CD4-positive, alpha-beta T cell (primary cell): ENCODE data around the gene APIP. TPM values are rescaled to one million over a fixed set of nuclear protein-coding genes. Genes with fewer than 3 reads are reported as not detected.

Experiments
- ATAC-seq: fragments of 200-7000 bp; cut with Tn5 transposase; one replicate; pipeline ENCODE4 v1.10.0; 2022; ENCODE audit warnings: mild to moderate bottlenecking; ENCODE audit not compliant: poor library complexity
- CTCF ChIA-PET: fragments of 350-600 bp; sonication (Branson Sonifier 250); formaldehyde crosslinking; loops from one replicate; lab custom pipeline; 2021; ENCODE audit warnings: antibody characterized with exemption, inconsistent platforms; lab: Charles Lee
- POLR2A ChIA-PET: fragments of 350-600 bp; sonication (Branson Sonifier 250); formaldehyde crosslinking; loops from one replicate; lab custom pipeline; 2021; ENCODE audit warnings: antibody characterized with exemption, inconsistent platforms; lab: Charles Lee
- DNase-seq, 14 experiments: peaks; one replicate each; pipeline ENCODE4 v3.0.0-alpha.2; 2013 to 2020; ENCODE audit warnings: mixed read lengths in 2 of 14
- H3K27ac ChIP-seq, 2 donors: one replicate each; pipeline versions ENCODE4 v1.5.1 to v1.7.0; 2013; ENCODE audit warnings: low read length in 2 of 2, low read depth in 1 of 2, mild to moderate bottlenecking in 1 of 2
- H3K27me3 ChIP-seq, 2 experiments: 1 replicate in 1 of 2; 2 replicates in 1 of 2; pipeline versions ENCODE4 v1.6.1 to v1.7.0; 2013; ENCODE audit warnings: low read length in 2 of 2, control low read depth in 1 of 2, mild to moderate bottlenecking in 1 of 2, moderate library complexity in 1 of 2; ENCODE audit not compliant: insufficient read depth in 2 of 2, control insufficient read depth in 1 of 2
- H3K36me3 ChIP-seq: one replicate; pipeline ENCODE4 v1.6.1; 2013; ENCODE audit warnings: low read length, control low read depth; ENCODE audit not compliant: insufficient read depth
- H3K4me1 ChIP-seq: one replicate; pipeline ENCODE4 v1.6.1; 2013; ENCODE audit warnings: low read length, control low read depth; ENCODE audit not compliant: insufficient read depth
- H3K4me3 ChIP-seq: one replicate; pipeline ENCODE4 v1.5.1; 2013; ENCODE audit warnings: mild to moderate bottlenecking, low read length, moderate library complexity
- H3K9me3 ChIP-seq, 2 experiments: 1 replicate in 1 of 2; 2 replicates in 1 of 2; pipeline versions ENCODE4 v1.6.1 to v1.7.0; 2013; ENCODE audit warnings: low read length in 2 of 2, mild to moderate bottlenecking in 2 of 2, control low read depth in 1 of 2, moderate library complexity in 1 of 2; ENCODE audit not compliant: control insufficient read depth in 1 of 2, insufficient read depth in 1 of 2
- H3K27ac Mint-ChIP-seq: one replicate; pipeline ENCODE4 v1.8.0; 2020; ENCODE audit warnings: mixed read lengths
- H3K27me3 Mint-ChIP-seq: one replicate; pipeline ENCODE4 v1.8.0; 2021; ENCODE audit warnings: mixed read lengths
- H3K36me3 Mint-ChIP-seq: one replicate; pipeline ENCODE4 v1.8.0; 2021; ENCODE audit warnings: low read depth, mixed read lengths
- H3K4me1 Mint-ChIP-seq: one replicate; pipeline ENCODE4 v1.8.0; 2021; ENCODE audit warnings: low read depth, mixed read lengths
- H3K4me3 Mint-ChIP-seq: one replicate; pipeline ENCODE4 v1.8.0; 2020; ENCODE audit warnings: mild to moderate bottlenecking, mixed read lengths
- H3K9me3 Mint-ChIP-seq: one replicate; pipeline ENCODE4 v1.8.0; 2020; ENCODE audit warnings: mixed read lengths
- intact Hi-C, 2 experiments: fragments of 100-400 bp; cut with DNase I in 1 of 2; cut with micrococcal nuclease in 1 of 2; formaldehyde crosslinking; loops; one replicate each; pipeline versions ENCODE4 v1.15.1 to v1.9.0; 2023 to 2025; cut with DNase I, micrococcal nuclease
- total RNA-seq, 174 experiments: library from RNA in 2 of 174; stranded (reverse) in 2 of 174; gene quantifications; one replicate each; pipeline ENCODE4 v1.2.3 and lab custom pipeline; 2021 to 2026
- TF ChIP-seq, protein P1 (sequence below): fragments of 200-600 bp; IDR thresholded peaks from one replicate; pipeline ENCODE4 v1.8.0; 2022; ENCODE audit warnings: antibody characterized with exemption, mild to moderate bottlenecking

Gene APIP
- total RNA-seq, 2 experiments from 2014 or later = 7.1 to 8.3 TPM

DNA sequence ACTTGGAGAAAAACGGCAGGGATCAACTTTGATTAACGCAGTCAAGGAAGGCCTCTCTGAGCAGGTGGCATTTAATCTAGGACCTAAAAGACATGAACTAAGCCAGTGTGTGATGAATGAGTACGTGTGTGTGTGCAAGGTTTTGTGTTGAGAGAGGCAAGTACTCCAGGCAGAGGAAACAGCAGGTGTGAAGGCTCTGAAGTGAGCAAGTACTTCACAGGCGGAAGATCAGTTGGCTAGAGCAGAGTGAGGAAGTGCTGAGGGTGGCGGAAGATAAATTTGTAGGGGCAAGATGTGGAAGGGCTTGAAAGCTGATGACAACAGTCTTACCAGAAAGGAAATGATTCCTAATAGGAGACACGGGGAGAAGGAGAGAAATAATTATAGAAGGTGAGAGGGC lies 6.8 kb downstream of the APIP start:
- no peak overlapping the region for H3K4me3 Mint-ChIP-seq
- Histone ChIP-seq H3K4me3 (no peak overlapping the region), H3K4me1 (peaks cover 1% of the 10 kb centered on the region), H3K36me3 (no peaks in the 10 kb centered on the region), H3K27ac (no peak overlapping the region), H3K27me3 (no peaks in the 10 kb centered on the region), H3K9me3 (no peaks in the 10 kb centered on the region)
- CTCF ChIA-PET = no interaction called here
- ATAC-seq (no peak), DNase-seq (no peak)
- intact Hi-C loops = no loop called here
- no peaks in the 10 kb centered on the region for H3K27me3 Mint-ChIP-seq
- H3K27ac Mint-ChIP-seq = no peak overlapping the region
- TF ChIP-seq, protein P1, sequence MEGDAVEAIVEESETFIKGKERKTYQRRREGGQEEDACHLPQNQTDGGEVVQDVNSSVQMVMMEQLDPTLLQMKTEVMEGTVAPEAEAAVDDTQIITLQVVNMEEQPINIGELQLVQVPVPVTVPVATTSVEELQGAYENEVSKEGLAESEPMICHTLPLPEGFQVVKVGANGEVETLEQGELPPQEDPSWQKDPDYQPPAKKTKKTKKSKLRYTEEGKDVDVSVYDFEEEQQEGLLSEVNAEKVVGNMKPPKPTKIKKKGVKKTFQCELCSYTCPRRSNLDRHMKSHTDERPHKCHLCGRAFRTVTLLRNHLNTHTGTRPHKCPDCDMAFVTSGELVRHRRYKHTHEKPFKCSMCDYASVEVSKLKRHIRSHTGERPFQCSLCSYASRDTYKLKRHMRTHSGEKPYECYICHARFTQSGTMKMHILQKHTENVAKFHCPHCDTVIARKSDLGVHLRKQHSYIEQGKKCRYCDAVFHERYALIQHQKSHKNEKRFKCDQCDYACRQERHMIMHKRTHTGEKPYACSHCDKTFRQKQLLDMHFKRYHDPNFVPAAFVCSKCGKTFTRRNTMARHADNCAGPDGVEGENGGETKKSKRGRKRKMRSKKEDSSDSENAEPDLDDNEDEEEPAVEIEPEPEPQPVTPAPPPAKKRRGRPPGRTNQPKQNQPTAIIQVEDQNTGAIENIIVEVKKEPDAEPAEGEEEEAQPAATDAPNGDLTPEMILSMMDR = no peak
- POLR2A ChIA-PET = no interaction called here
- no peaks in the 10 kb centered on the region for H3K9me3 Mint-ChIP-seq
- peaks cover 29% of the 10 kb centered on the region for H3K4me1 Mint-ChIP-seq
- H3K36me3 Mint-ChIP-seq = peaks cover 35% of the 10 kb centered on the region

DNA sequence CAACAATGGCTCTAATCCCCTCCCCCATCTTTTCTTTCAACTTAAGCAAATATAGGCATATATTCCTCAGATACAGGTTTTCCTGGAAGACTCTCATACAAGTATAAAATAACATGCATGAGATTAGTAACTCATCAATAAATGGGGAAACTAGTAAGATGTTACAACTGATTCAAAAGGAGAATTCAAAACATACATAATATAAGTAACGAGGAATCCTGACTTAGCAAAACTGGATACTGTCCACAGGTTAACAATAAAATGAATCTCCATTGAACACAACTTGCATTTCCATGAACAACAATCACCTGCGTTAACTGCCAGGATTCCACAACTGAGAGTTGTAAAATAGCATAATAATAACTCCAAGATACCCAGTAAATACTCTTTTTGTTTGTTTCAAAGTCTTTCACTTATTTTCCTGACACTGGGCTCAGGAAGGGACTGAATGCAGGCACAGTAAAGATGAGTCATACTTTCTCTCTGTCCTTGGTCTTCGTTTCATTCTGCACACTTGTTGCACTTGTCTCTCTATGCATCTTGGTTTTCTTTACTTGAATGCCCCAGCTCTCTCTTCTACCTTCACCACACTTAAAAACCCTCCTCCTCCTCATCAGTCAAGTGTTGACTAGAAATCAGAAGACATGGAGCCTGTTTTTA lies 8.1 kb downstream of the APIP start:
- Histone ChIP-seq H3K4me3 (no peak overlapping the region), H3K4me1 (no peaks in the 10 kb centered on the region), H3K36me3 (no peaks in the 10 kb centered on the region), H3K27me3 (no peaks in the 10 kb centered on the region), H3K9me3 (no peaks in the 10 kb centered on the region), H3K27ac (no peak overlapping the region)
- Mint-ChIP-seq H3K4me3 (no peak overlapping the region), H3K4me1 (peaks cover 21% of the 10 kb centered on the region), H3K27me3 (no peaks in the 10 kb centered on the region), H3K27ac (no peak overlapping the region), H3K9me3 (no peaks in the 10 kb centered on the region), H3K36me3 (peaks cover 43% of the 10 kb centered on the region)
- DNase-seq = no peak
- ChIA-PET CTCF (no interaction called here), POLR2A (no interaction called here)
- intact Hi-C loops = no loop called here
- TF ChIP-seq, protein P1 = no peak
- no peak for ATAC-seq

DNA sequence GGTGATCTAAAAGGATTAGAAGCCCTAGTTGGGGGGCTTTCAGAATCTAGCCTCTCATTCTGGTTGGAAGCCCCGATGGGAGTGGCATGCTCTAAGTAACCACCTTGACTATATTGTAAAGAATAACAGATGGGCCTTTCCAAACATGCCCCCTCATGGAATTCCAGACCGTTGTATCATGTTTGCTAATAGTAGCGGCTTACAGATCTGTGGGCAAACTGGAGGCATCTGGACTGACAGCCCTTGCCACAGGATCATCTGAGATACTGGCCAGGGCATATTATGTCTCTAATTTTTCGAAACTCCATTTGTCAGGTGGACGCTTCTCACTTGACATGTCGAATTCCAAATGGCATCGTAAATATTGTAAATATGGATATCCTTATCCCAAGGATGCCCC lies 10.5 kb downstream of the APIP start:
- H3K36me3 Mint-ChIP-seq = peaks cover 55% of the 10 kb centered on the region
- ChIA-PET POLR2A (no interaction called here), CTCF (no interaction called here)
- Histone ChIP-seq H3K4me1 (no peaks in the 10 kb centered on the region), H3K27me3 (no peaks in the 10 kb centered on the region), H3K4me3 (no peak overlapping the region), H3K9me3 (peaks cover 8 to 14% of the 10 kb centered on the region in 2 experiments), H3K27ac (no peak overlapping the region), H3K36me3 (peaks cover 6% of the 10 kb centered on the region)
- H3K9me3 Mint-ChIP-seq = no peaks in the 10 kb centered on the region
- ATAC-seq (no peak), DNase-seq (no peak)
- no peak overlapping the region for H3K27ac Mint-ChIP-seq
- no peaks in the 10 kb centered on the region for H3K27me3 Mint-ChIP-seq
- peaks cover 16% of the 10 kb centered on the region for H3K4me1 Mint-ChIP-seq
- intact Hi-C loops = no loop called here
- TF ChIP-seq, protein P1 = no peak
- no peak overlapping the region for H3K4me3 Mint-ChIP-seq
